ENCODE data around the gene UBAC1.

GRCh38 chr9:135925496-135926133, 35.6 kb downstream of the UBAC1 start:
- TF ChIP-seq POLR2A (IDR thresholded peaks at IDR 0.05; ENCODE audit: low read length) (no peak), GATA1 (IDR thresholded peaks at IDR 0.05; ENCODE audit: low read depth, low read length) (no peak)

Data from erythroblast (primary cell).